Midbrain (tissue), 1 donor: ENCODE measurements around the gene SLC2A10.

Source experiments
- DNase-seq: peaks from one replicate; lab custom pipeline; 2025; lab: John Stamatoyannopoulos, UW

Gene SLC2A10

DNA sequence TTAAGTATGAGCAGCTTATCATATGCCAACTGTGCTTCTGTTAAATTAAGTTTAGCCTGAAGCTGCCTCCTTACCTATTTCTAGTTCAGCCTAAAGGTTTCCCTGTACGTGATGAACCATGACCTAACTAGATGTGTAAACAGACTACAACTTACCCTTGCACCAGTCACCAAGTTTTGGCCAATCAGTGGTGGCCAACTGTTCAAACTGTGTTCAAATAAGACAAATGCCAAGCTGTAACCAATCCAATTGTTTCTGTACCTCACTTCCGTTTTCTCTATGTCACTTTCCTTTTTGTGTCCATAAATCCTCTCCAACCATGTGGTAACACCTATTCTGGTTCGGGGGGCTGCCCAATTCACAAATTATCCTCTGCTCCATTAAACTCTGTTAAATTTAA lies 6.0 kb upstream of the SLC2A10 start:
- no peak for DNase-seq

DNA sequence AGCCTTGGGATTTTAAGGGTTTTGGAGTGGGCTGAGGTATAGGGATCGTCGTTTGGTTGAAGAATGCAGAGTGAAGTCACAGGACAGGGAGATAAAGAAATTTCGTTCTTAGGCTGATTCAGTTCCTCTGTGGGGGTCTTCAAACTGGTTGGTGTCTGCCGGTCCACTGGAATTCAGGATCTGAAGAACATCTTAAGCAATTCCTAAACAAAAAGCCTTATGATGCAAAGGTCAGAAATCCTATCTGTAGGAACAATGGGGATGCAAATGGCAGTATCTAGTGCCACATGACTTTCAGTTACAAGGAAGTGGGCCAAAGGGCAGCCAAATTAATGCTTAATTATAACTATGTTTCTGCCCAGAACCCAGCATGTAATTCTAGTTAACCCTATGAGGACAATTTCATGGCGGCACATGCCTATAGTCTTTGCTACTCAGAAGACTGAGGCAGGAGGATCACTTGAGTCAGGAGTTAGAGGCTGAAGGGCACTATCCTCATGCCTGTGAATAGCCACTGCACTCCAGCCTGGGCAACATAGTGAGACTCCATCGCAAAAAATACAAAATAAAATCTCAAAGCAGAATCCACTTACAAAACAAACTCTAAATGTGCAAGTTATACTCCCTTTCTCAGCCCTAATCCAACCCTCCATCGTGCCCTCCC lies 4.6 kb upstream of the SLC2A10 start:
- no peak for DNase-seq

DNA sequence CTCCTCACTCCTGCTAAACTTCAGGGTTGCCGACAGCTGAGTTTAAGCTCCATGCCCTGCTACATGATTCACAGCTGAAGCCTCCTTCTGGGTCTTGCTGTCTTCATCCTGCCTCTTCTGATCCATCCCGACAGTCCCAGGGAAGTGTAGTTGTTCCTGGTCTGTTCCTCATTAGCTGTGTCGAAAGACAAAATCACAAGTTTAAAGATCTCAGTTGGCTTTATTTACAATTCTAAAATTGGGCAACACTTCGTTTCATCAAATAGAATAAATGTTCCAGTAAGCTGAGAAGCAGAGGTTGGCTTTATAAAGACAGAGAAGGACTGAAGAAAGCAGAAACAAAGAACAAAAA lies 4.1 kb upstream of the SLC2A10 start:
- no peak for DNase-seq

DNA sequence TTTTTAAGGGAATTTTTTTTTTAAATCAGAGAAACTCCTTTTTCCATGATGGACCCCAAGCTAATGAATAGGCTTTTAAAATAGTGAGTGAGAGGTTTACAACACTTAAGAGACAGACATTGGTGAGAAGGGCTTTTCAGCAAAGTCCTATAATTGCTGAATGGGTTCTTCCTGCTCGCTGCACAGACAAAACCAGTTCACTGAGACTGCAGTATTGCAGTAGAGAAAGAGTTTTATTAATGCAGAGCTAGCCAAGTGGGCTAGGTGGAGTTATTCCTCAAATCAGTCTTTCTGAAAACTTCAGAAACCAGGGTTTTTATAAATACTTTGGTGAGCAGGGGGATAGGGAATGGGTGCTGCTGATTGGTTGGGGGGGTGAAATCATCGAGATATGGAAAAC lies 3.2 kb upstream of the SLC2A10 start:
- DNase-seq: no peak

DNA sequence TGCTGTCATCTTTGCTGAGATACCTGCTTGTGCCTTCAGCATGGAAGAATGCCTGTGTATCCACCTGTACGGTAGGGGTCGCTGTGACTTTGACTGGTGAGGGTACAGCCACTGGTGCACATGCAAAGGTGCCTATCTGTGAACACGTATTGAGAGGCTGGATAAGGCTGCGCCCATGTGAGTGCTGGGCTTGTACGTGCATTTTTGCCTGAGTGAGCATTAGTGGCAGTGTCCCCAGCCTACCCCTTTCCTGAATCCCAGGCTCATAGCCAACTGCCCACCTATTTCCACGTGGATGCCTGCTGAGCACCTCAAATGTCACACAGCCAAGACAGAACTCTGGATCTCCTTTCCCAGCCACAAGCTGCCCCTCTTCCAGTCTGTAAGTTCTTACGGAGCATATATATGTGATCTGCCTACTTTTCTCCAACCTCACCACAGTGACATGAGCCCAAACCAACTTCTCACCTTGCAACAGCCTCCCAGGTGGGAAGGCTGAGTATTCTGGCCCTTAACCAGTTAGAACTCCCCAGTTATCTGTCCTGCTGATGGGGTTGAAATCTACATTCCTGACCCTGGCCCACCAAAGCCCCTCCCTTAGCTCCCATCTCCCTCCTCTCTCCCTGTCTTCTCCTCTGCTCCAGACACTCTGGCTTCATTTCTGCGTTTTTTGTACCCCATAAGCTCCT lies 1.1 kb upstream of the SLC2A10 start:
- no peak for DNase-seq

DNA sequence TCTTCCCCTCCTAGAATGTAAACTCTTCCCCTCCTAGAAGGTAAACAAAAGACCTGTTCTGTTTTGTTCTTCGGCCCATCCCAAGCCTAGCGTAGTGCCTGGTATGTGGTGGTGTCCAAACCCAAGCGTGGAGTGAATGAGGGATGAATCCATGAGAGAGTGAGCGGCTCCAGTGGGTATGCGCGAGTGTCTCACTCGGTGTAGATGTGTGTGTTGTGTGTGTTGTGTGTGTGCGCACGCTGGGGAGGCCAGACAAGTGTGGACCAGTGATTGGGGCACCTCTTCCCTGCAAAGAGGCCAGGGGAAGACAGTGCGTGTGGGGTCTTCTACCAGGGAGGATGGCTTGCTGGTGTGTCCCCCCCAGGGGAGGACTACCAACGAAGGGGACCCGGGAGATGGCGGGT lies 392 bp upstream of the SLC2A10 start:
- DNase-seq: no peak

DNA sequence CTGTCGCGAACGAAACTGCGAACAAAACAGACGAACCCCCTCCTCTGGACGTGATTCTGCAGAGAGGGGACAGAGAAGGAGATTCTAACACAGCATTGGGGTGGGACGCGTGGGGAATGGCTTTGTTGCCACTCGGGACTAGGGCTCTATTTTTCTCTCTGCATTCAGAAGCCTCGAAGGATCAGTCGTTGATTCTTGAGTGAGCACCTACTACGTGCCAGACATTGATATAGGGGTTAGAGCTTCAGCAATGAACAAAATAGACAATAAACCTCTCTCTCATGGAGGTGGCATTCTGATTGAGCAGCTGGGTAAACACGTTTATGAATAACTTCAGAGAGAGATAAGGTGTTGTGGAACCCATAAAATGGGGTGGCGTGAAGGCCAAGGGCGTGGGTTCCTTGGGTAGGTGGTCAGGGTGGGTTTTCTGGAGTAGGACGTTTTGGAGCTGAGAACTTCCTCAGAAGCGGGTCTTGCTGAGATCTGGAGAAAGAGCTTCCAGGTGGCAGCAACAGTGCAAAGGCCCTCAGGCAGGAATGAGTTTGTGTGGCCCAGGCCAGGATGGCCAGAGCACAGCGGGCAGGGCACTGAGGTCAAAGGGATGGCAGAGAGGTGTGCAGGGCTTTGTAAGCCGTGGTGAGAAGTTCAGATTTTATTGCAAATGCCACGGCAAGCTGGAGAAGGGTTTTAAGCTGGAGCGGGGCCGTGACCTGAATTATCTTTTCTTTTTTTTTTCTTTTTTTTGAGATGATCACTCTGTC lies 884 bp downstream of the SLC2A10 start:
- no peak for DNase-seq

DNA sequence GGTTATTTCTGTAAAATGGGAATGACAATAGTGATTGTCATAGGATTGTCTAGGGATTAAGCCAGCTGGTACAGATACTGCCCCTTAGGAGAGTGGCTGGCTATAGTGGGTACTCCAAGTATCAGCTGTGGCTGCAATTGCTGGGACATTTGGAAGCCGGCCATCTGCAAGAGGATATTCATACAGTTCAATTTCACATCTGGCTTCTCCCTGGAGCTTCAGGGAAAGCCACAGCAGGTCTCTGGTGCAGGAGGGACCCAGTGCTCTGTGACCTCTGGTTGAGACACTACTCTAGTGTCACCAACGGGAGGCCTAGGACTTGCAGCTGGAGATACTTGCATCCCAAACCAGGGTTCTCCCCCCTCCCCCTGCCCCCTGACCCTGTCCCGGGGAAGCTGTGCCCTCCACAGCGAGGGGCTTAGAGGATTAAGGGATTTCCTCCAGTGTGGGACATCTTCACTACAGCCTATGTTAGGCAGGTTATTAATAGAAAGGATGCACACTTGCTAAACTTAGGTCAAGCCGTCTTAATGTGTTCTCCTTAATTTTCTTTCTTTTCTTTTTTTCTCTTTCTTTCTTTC lies 2.7 kb downstream of the SLC2A10 start:
- DNase-seq: no peak

DNA sequence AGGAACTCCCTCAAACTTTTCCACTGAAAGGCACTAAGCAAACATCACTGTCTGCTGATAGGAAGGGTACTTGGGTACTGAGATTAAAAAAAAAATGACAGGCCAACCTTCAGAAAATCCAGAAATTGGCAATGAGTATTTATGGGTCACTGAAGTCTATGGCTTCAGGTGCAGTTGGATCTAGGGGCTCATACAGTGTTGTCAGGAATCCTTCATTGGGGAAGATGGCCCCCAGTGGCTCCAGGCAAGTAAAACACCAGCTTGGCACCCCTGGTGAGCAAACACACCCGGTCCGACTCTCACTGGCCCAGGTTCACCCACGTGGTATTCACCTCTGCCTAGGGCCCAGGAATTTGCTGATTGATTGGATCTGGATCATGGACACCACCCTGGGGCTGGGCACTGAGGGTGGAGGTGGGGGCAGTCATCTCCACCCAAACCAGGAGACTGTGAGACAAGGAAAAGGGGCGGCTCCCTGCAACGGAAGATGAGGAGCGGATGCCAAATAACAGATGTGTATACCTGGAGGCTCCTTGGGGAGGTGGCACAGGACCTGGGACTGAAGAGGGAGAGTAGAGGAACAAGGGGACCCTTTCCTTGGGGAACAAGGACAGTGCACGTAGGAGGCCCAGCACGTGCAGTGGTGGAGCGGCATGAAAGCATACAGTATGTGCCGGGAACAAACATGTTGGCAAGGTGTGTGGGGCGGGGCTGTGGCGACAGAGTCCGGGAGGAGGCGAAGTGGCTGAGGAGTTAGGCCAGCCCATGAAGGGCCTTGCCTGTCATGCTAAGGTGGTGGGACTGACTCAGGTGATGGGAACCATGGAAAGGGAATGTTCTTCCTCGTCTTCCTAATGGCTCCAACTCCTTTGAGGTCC lies 4.7 kb downstream of the SLC2A10 start:
- DNase-seq: no peak

DNA sequence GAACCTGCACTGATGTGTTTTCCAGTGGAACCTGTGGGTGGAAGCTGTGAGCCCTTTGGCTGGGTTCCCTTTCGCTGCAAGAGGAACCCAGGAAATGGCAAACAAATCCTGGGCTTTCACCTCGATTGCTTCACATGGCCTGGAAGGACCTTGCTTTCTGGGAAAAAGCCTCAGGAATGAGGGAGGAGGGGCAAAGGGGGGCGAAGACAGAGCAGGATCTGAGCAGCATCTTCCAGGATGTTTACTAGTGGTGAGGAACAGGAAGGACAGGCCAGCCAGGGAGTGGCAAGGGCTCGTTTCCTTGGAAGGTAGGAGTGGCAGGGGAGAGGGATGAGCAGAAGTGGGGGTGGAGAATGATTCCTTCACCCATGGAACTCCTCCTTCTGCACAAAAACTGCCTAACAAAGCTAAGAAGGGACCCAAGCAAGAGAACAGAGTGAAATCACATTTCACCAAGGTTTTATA lies 5.9 kb downstream of the SLC2A10 start:
- no peak for DNase-seq

DNA sequence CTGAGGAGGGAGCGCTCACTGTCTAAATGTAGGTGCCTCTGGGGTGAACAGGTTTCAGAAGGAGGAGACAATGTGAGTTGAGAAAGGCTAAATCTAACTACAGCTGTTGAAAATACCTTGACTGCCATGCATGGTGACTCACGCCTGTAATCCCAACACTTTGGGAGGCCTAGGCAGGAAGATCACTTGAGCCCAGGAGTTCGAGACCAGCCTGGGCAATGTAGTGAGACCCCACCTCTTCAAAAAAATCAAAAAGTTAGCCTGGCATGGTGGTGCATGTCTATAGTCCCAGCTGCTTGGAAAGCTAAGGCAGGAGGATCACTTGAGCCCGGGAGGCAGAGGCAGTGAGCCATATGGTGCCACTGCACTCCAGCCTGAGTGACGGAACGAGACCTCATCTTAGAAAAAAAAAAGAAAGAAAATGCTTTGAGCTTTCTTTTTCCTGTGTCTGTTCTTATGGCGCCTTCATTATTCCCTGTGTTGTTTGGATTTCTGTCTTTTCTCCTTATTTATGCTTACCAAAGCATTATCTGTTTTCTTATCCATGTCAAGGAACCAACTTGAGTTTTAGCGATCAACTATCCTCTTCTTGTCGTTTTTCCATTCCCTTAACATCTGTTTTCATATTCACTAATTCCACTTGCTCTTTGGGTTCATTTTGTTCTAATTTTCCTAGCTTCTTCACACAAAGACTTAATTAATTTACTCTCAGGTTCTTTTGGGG lies 8.5 kb downstream of the SLC2A10 start:
- no peak for DNase-seq

DNA sequence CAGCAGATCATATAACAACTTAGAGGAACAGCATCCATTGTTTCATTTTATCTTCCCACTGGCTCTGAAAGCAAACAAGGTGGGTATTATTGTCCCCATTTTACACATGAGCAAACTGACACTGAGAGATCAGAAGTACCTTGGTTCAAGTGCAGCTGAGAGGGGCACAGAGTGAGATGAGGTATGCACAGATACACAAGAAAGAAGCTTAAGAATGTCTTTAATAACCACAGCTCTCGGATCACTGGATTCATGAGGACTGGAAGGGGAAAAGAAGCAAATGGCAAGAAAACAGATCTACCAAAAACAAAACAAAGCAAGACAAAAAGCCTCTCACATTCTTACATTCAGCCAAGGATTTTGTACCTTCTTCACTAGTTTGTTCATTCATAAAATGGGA lies 10.6 kb downstream of the SLC2A10 start:
- no peak for DNase-seq

DNA sequence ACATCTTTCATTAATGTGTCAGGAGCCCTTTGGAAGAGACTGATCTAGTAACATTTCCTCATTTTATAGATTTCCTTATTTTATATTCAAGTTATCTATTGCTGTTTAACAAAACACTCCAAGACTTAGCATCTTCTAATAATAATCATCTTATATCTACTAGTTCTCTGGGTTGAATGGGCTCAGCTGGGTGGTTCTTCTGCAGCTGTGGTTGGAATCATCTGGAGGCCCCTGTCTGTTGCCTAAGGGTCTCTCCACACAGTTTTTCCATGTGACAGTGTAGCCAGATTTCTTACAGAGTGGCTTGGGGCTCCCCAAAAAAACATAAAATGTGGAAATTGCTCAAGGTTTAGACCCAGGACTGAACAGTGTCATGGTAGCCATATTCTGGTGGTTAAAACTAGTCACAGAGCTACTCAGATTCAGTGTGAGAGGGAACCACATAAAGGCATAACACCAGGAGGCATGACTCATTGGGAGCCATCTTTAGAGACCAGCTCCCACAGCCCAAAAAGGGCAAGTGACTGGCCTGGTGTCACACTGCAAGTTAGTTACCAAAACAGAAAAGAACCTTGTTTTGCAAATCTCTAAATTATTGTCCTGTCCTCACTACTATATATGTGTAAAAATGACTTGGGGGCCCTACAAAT lies 11.5 kb downstream of the SLC2A10 start:
- no peak for DNase-seq

DNA sequence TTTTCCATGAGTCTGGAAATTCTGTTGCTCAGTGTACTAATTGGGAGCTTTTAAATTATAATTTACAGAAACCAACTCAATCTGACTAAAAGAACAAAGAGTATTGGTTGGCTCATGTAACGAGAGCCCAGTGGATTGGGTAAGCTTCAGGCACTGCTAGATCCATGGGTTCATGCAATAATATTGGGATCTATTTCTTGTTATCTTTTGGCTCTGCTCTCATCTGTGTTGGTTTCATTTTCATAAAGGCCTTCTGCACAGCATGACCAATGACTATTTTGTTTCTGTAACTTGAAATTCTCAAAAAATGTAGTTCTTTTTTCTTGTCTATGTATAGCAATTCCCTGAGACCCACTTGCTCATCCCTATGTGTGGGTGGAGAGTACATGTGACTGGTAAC lies 12.0 kb downstream of the SLC2A10 start:
- DNase-seq: no peak

DNA sequence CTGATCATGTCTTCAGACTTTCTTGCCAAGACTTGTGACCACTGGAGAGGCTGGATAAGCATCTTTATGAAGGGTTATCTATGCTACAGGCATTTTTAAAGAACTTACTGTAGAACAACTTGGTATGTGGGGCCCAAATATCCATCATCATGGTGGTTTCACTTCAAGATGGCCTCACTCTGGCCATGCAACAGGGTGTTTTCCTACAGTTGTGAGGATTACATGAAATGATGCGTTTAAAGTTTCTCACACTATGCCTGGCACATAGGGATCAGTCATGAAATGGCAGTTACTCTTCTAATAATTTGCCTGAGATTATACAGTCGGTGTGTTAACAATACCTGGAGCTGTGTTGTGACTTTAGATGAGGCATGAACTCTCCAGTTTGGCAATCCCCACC lies 13.0 kb downstream of the SLC2A10 start:
- DNase-seq: no peak

DNA sequence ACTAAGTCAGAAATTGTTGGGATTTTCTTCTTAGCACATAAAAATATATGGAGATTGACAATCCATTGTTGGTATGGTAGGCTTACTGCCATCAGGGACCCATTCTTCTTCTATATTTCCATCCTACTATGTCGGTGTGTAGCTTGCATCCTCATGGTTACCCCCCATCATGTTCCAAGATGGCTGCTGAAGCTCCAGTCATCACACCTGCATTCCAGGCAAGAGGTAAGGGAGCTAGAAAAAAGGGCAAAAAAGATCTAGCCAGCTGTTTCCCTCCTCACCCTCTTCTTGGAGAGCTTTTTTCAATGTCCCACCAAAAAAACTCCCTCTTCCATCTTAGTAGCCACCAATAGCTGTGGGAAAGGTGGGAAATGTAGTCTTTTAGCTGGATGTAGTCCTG lies 13.6 kb downstream of the SLC2A10 start:
- DNase-seq: no peak

DNA sequence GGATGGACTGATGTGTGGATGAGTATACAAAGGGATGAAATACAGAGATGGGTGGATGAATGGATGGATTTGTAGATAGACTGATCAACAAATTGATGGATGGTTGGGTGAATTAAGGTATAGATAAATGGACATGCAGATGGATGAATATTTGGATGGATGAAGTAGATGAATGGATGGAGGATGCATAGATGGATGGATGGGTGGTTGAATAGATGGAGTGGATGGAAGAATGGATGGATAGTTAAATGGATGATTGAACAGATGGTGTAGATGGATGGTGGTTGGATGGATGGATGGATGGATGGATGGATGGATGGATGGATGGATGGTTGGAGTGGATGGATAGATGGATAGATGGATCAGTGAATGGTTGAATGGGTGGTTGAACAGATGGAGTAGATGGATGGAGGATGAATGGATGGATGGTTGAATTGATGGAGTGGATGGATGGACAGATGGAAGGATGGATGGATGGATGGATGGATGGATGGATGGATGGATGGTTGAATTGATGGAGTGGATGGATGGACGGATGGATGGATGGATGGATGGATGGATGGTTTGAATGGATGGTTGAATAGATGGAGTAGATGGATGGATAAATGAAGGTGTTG lies 15.0 kb downstream of the SLC2A10 start:
- DNase-seq: no peak

DNA sequence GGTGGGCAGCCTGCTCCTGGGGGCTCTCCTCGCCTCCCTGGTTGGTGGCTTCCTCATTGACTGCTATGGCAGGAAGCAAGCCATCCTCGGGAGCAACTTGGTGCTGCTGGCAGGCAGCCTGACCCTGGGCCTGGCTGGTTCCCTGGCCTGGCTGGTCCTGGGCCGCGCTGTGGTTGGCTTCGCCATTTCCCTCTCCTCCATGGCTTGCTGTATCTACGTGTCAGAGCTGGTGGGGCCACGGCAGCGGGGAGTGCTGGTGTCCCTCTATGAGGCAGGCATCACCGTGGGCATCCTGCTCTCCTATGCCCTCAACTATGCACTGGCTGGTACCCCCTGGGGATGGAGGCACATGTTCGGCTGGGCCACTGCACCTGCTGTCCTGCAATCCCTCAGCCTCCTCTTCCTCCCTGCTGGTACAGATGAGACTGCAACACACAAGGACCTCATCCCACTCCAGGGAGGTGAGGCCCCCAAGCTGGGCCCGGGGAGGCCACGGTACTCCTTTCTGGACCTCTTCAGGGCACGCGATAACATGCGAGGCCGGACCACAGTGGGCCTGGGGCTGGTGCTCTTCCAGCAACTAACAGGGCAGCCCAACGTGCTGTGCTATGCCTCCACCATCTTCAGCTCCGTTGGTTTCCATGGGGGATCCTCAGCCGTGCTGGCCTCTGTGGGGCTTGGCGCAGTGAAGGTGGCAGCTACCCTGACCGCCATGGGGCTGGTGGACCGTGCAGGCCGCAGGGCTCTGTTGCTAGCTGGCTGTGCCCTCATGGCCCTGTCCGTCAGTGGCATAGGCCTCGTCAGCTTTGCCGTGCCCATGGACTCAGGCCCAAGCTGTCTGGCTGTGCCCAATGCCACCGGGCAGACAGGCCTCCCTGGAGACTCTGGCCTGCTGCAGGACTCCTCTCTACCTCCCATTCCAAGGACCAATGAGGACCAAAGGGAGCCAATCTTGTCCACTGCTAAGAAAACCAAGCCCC lies 16.0 kb downstream of the SLC2A10 start:
- no peak for DNase-seq

DNA sequence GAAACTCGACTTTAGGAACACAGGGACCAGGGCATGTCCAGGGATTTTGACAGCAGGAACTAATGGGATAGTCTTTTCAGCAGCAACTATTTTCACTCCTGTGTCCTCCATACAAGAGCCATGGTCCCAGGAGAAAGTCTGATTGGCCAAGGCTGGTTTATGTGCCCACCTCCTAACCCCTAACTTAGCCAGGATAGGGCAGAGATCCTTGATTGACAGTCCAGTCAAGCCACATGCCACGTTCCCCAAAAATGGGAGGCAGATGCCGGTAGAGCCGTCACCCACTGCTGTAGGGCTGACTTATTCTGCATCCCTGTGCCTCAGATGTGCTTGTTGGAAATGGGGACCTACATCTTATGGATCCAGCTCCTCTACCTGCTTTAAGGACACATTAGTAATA lies 22.3 kb downstream of the SLC2A10 start:
- no peak for DNase-seq
